B cell (primary cell): ENCODE measurements around the gene IGBP1. TPM values are rescaled to one million over a fixed set of nuclear protein-coding genes. Genes with fewer than 3 reads are reported as not detected.

Experiments used
- ATAC-seq: fragments of 200-7000 bp; cut with Tn5 transposase; one replicate; pipeline ENCODE4 v1.10.0; 2021; ENCODE audit warnings: low read depth, mild to moderate bottlenecking, moderate number of reproducible peaks, moderate library complexity
- CTCF ChIA-PET: fragments of 350-600 bp; sonication (Branson Sonifier 250); formaldehyde crosslinking; loops from one replicate; lab custom pipeline; 2021; ENCODE audit warnings: antibody characterized with exemption, inconsistent platforms; lab: Charles Lee
- POLR2A ChIA-PET: fragments of 350-600 bp; sonication (Branson Sonifier 250); formaldehyde crosslinking; loops from one replicate; lab custom pipeline; 2021; ENCODE audit warnings: antibody characterized with exemption; lab: Charles Lee
- DNase-seq: peaks from one replicate; pipeline ENCODE4 v3.0.0; 2013
- H2AFZ ChIP-seq: 2 replicates; pipeline ENCODE4 v1.6.1; 2012; ENCODE audit warnings: mild to moderate bottlenecking, low read depth, low read length; ENCODE audit not compliant: insufficient read depth, poor library complexity, severe bottlenecking
- H3K27ac ChIP-seq, 2 donors: 1 replicate in 1 of 2; 2 replicates in 1 of 2; pipeline ENCODE4 v1.5.1; 2012 to 2013; ENCODE audit warnings: low read length in 2 of 2, mild to moderate bottlenecking in 2 of 2, moderate library complexity in 1 of 2
- H3K27me3 ChIP-seq, 4 experiments: fragments of 200-600 bp in 1 of 4; sonication (generic) in 1 of 4; replicated peaks in 1 of 4; 1 replicate in 2 of 4; 2 replicates in 2 of 4; pipeline versions ENCODE4 v1.6.1 to v1.7.0; 2013 to 2016; ENCODE audit warnings: low read length in 3 of 4, mild to moderate bottlenecking in 2 of 4, mixed read lengths in 1 of 4, moderate library complexity in 1 of 4; ENCODE audit not compliant: insufficient read depth in 4 of 4, control insufficient read depth in 3 of 4; ENCODE audit errors: control extremely low read depth in 1 of 4
- H3K36me3 ChIP-seq, 2 experiments: replicated peaks in 1 of 2; 1 replicate in 1 of 2; 2 replicates in 1 of 2; pipeline versions ENCODE4 v1.6.1 to v1.7.1; 2013; ENCODE audit warnings: low read length in 1 of 2; ENCODE audit not compliant: insufficient read depth in 2 of 2, control insufficient read depth in 1 of 2; ENCODE audit errors: control extremely low read depth in 1 of 2, extremely low read depth in 1 of 2
- H3K4me1 ChIP-seq, 2 donors: fragments of 200-600 bp in 1 of 2; sonication (generic) in 1 of 2; 1 replicate in 1 of 2; 2 replicates in 1 of 2; pipeline versions ENCODE4 v1.5.1 to v1.6.1; 2013 to 2017; ENCODE audit warnings: low read length in 2 of 2; ENCODE audit not compliant: control insufficient read depth in 2 of 2, insufficient read depth in 2 of 2
- H3K4me2 ChIP-seq: replicated peaks from 2 replicates; pipeline ENCODE3; 2012; ENCODE audit warnings: mild to moderate bottlenecking, low read depth, low read length; ENCODE audit not compliant: poor library complexity, severe bottlenecking
- H3K4me3 ChIP-seq, 5 experiments: fragments of 200-600 bp in 1 of 5; sonication (generic) in 1 of 5; 1 replicate in 3 of 5; 2 replicates in 2 of 5; pipeline versions ENCODE4 v1.5.1 to v1.7.0; 2011 to 2016; ENCODE audit warnings: low read length in 4 of 5, mild to moderate bottlenecking in 4 of 5, low read depth in 2 of 5, control low read depth in 1 of 5, moderate library complexity in 1 of 5; ENCODE audit not compliant: insufficient read depth in 1 of 5; ENCODE audit errors: control extremely low read depth in 1 of 5, extremely low read depth in 1 of 5
- H3K79me2 ChIP-seq: fragments of 200-600 bp; sonication (generic); one replicate; pipeline ENCODE4 v1.6.0; 2016; ENCODE audit warnings: low read length; ENCODE audit not compliant: control insufficient read depth, insufficient read depth
- H3K9ac ChIP-seq: fragments of 200-600 bp; sonication (generic); 2 replicates; pipeline ENCODE4 v1.6.1; 2017; ENCODE audit warnings: mild to moderate bottlenecking, low read length, moderate library complexity
- H3K9me3 ChIP-seq, 3 donors: one replicate each; pipeline versions ENCODE4 v1.6.1 to v1.7.1; 2013; ENCODE audit warnings: low read length in 2 of 3; ENCODE audit not compliant: control insufficient read depth in 2 of 3, insufficient read depth in 1 of 3; ENCODE audit errors: control extremely low read depth in 1 of 3
- H4K20me1 ChIP-seq: 2 replicates; pipeline ENCODE4 v1.6.0; 2012; ENCODE audit warnings: mild to moderate bottlenecking, low read length; ENCODE audit not compliant: insufficient read depth, control insufficient read depth, poor library complexity, severe bottlenecking
- H3K27ac Mint-ChIP-seq: one replicate; pipeline ENCODE4 v1.8.0; 2021; ENCODE audit warnings: mixed read lengths
- H3K27me3 Mint-ChIP-seq: one replicate; pipeline ENCODE4 v1.8.0; 2021; ENCODE audit warnings: mixed read lengths
- H3K4me1 Mint-ChIP-seq: one replicate; pipeline ENCODE4 v1.8.0; 2021; ENCODE audit warnings: mixed read lengths
- H3K4me3 Mint-ChIP-seq: one replicate; pipeline ENCODE4 v1.8.0; 2021; ENCODE audit warnings: mixed read lengths
- H3K9me3 Mint-ChIP-seq: one replicate; pipeline ENCODE4 v1.8.0; 2022; ENCODE audit warnings: mixed read lengths; ENCODE audit not compliant: insufficient read depth
- CTCF ChIP-seq: fragments of 200-600 bp; IDR thresholded peaks from one replicate; pipeline ENCODE4 v1.8.0; 2022; ENCODE audit warnings: antibody characterized with exemption, mild to moderate bottlenecking
- EZH2 ChIP-seq: IDR thresholded peaks from 2 replicates; pipeline ENCODE4 v1.6.1; 2012; ENCODE audit warnings: borderline replicate concordance, low read depth, mild to moderate bottlenecking, moderate library complexity, low read length; ENCODE audit not compliant: insufficient read depth, poor library complexity, severe bottlenecking
- WGBS: methylation state at CpG from one replicate; pipeline ENCODE4 v1.1.5; 2013; ENCODE audit warnings: missing lambda C conversion rate; ENCODE audit not compliant: insufficient coverage; 5-methylcytosine and 5-hydroxymethylcytosine counted together
- intact Hi-C: fragments of 100-400 bp; cut with micrococcal nuclease; formaldehyde crosslinking; loops from one replicate; pipeline ENCODE4 v1.10.0; 2022
- polyA plus RNA-seq: library from polyadenylated mRNA; depleted of rRNA; stranded (reverse); fragments of >200 nt; gene quantifications from 2 replicates; pipeline ENCODE4 v1.2.3, GENCODE V29; 2012
- total RNA-seq, 2 donors: library from RNA; stranded (reverse); fragments of 120-200 nt in 1 of 2; gene quantifications; 1 replicate in 1 of 2; 2 replicates in 1 of 2; pipeline versions ENCODE4 v1.2.3 to v1.2.4, GENCODE V29; 2013 to 2022

IGBP1 gene
- total and polyA plus RNA-seq, 2 donors (not counting 1 experiment from before 2014, with no cell fraction given) = 45.3 to 54.7 TPM

- H3K27ac ChIP-seq = no peak overlapping the region
- H3K4me1 Mint-ChIP-seq = no peaks in the 10 kb centered on the region
- no peak overlapping the region for H3K4me3 ChIP-seq
- H3K4me1 ChIP-seq = no peaks in the 10 kb centered on the region
- POLR2A ChIA-PET = no interaction called here
- WGBS = no CpG with 5 or more reads among the region's 5 CpGs
- H3K79me2 ChIP-seq = no peaks in the 10 kb centered on the region
- no peak for DNase-seq
- intact Hi-C loops = no loop called here
- CTCF ChIA-PET = no interaction called here
- H3K36me3 ChIP-seq = no peaks in the 10 kb centered on the region
- H2AFZ ChIP-seq = no peak overlapping the region
- no peak overlapping the region for H3K9ac ChIP-seq
- TF ChIP-seq EZH2 (no peak), CTCF (no peak)
- H3K4me2 ChIP-seq = no peak overlapping the region
- H3K9me3 Mint-ChIP-seq = no peaks in the 10 kb centered on the region
- ATAC-seq = no peak
- no peaks in the 10 kb centered on the region for H4K20me1 ChIP-seq
- no peaks in the 10 kb centered on the region for H3K9me3 ChIP-seq
- H3K4me3 Mint-ChIP-seq = no peak overlapping the region
- peaks cover 12% of the 10 kb centered on the region for H3K27me3 Mint-ChIP-seq
- H3K27me3 ChIP-seq = no peaks in the 10 kb centered on the region
- no peak overlapping the region for H3K27ac Mint-ChIP-seq
Observed at GRCh38 chrX:70183091-70183490, 49.8 kb downstream of the IGBP1 start.

DNA sequence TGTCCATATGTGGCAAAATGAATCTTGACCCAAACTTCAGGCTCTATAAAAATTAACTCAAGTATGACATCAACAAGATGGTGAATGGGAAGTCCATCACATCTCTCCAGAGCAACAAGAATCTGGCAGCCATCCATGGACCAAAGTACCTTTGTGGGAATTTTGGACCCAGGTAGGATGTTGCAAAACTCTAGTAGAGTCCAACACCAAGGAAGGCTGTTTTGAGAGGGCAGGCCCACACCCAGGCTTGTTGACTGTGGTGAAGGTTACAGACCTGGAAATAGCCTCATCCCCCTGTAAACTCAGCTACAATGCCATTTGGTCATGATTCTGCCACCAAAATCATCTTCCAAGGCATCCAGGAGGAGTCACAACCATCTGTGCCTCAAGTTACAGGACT, 57.0 kb downstream of the IGBP1 start:
- H3K4me2 ChIP-seq = no peak overlapping the region
- H3K79me2 ChIP-seq = no peaks in the 10 kb centered on the region
- Mint-ChIP-seq H3K4me3 (no peak overlapping the region), H3K27ac (no peak overlapping the region), H3K4me1 (no peaks in the 10 kb centered on the region), H3K27me3 (peaks cover 17% of the 10 kb centered on the region), H3K9me3 (peaks cover 9% of the 10 kb centered on the region)
- ChIA-PET CTCF (no interaction called here), POLR2A (no interaction called here)
- peaks cover 0 to 8% (median 0%) of the 10 kb centered on the region in 3 donors for H3K9me3 ChIP-seq
- H3K27ac ChIP-seq = no peak overlapping the region
- H3K27me3 ChIP-seq = no peaks in the 10 kb centered on the region
- no peak for ATAC-seq
- H4K20me1 ChIP-seq = no peaks in the 10 kb centered on the region
- no peaks in the 10 kb centered on the region for H3K36me3 ChIP-seq
- no peak for DNase-seq
- TF ChIP-seq CTCF = no peak
- no peak for TF ChIP-seq EZH2
- H3K4me3 ChIP-seq = no peak overlapping the region
- intact Hi-C loops = no loop called here
- no peak overlapping the region for H2AFZ ChIP-seq
- no peak overlapping the region for H3K9ac ChIP-seq
- H3K4me1 ChIP-seq = no peaks in the 10 kb centered on the region
